GM19463 (cell line): ENCODE measurements around the gene RABGAP1L.
A peak's percentile ranks its signal among the peaks of the same experiment; 100 is the strongest.
"Not testable (repeated sequence)": the region's sequence is repeated elsewhere in the genome, so short reads cannot be mapped to it uniquely, and the experiment has no call there.

Experiments used
- ATAC-seq: cut with Tn5 transposase; IDR thresholded peaks from one replicate; pipeline ENCODE4 v1.9.1; 2021; ENCODE audit warnings: mild to moderate bottlenecking, moderate library complexity; ENCODE audit not compliant: unreplicated experiment

The RABGAP1L gene

DNA sequence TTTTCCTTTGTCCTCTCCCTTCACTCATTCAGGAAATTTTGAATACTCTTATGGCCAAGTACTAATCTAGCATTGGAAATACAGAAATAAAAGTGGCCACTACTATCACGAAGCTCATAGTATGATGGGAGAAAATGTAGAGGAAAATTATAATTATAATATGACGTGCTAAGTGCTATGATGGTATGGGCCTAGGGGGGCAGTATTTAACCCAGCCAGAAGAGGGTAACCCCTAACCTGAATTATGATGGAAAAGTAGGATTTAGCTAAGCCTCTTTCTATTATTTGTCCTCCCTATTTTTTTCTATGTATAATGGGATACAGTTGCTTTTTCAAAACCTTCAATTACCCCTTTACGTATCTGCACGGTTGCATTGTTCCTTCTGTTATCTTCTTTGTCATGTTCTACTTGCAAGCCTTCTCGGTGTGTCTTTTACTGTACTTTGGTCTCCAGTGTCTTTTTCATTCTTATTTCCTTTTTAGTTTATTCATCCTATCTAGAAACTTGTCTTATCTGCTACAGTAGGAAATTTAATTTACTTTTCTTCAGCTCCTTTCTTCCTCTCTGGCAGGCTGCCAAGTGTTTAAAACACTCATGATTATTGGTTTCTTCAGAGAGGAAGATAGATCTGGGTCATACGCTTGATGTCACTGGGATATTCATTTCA is 199.6 kb downstream of the RABGAP1L start:
- no peak for ATAC-seq

GRCh38 chr1:174359454-174359805 is 200.1 kb downstream of the RABGAP1L start:
- no peak for ATAC-seq

GRCh38 chr1:174364996-174365736 is 205.8 kb downstream of the RABGAP1L start:
- ATAC-seq, result no peak

DNA sequence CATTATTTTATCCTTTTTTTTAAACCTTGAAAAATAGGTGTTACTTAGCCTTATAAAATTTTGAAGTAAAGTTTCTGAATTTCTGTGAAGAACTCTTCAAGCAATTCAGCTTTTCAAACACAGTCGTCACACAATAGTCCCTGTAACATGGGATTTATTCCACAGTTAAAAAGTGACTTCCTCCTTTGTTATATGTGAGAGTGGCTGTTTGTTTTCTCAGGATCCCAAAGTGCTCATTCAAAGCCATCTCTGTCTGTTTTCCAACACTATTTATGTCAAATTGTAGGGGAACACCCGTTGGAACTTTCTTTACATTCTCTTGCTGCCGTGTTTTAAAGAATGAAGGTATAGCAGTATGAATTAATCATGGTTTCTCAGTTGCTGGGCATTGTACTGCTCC is 207.6 kb downstream of the RABGAP1L start:
- ATAC-seq, result no peak

- no peak for ATAC-seq
Observed at GRCh38 chr1:174367892-174368291, 208.6 kb downstream of the RABGAP1L start.

- no peak for ATAC-seq
Observed at GRCh38 chr1:174376030-174376429, 216.7 kb downstream of the RABGAP1L start.

- no peak for ATAC-seq
Observed at GRCh38 chr1:174391716-174392115, 232.4 kb downstream of the RABGAP1L start.

- ATAC-seq, result no peak
Observed at GRCh38 chr1:174393885-174394284, 234.6 kb downstream of the RABGAP1L start.

GRCh38 chr1:174397261-174397660 is 237.9 kb downstream of the RABGAP1L start:
- no peak for ATAC-seq

DNA sequence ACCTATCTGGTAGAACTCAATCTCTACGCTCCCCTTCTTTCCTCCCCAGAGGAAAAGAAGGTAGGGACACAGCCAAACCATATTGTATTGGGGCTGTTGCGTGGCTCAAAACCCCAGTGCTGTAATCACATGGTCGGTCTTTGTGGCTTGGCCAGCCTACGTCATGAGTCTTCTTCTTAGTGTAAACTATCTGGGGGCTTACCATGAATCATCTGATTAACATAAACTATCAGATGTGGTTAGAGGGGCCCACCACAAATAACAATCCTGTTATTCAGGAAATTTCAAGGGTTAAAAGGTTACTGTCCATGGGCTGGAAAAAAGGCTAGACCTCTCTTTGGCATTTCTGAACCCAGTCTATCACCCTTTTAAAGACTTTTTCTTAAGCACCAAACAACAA is 238.9 kb downstream of the RABGAP1L start:
- ATAC-seq, result peak; percentile 71

DNA sequence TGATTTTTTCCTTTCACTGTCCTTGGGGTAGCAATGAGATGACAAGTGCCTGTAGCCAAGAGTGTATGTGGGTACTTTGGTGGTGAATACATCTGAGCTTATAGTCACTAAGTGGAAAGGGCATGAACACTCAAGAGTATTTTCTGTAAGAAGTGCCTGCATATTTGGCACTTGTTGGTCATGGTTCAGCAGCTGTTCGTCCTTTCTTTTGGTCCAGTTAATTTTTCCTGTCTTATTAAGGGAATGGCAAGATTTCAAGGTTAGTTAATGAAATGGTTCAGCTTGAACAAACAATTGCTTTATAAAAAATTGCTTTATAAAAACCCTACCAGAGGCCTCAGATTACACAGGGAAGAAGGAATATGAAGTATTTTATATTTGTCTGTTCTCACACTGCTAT is 239.9 kb downstream of the RABGAP1L start:
- no peak for ATAC-seq

- no peak for ATAC-seq
Observed at GRCh38 chr1:174401075-174401474, 241.8 kb downstream of the RABGAP1L start.

DNA sequence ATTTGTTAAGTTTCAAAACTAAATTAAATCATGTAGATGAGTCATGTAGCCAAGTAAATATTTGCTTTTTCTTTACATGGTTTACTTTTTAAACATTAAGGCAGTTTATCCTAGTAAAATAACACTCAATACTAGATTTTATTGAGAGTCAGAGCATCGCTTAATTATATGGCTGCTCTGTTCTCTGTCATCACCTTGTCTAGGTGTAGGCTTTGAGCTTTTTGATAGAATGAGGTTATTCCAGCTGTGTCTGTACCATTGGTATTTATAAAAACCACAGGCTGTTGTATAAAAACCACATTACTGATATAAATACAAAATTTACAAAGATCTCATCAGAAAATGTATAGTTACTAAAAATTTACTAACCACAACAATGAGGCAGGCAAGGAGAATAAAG is 245.9 kb downstream of the RABGAP1L start:
- no peak for ATAC-seq

DNA sequence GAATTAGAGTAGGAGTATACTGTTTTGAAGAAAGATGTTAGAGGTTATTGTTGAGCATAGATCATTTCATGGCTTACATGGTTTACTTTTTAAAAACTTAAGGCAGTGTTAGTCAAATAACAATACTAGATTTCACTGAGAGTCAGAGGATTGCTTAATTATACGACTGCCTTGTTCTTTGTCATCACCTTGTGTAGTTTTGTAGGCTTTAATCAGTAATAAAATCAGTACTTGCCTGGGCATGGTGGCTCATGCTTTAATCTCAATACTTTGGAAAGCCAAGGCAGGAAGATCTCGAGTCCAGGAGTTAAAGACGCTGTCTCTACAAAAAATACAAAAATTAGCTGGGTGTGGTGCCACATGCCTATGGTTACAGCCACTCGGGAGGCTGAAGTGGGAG is 247.1 kb downstream of the RABGAP1L start:
- no peak for ATAC-seq

- ATAC-seq, result no peak
Observed at GRCh38 chr1:174407665-174408064, 248.3 kb downstream of the RABGAP1L start.

GRCh38 chr1:174408146-174408545 is 248.8 kb downstream of the RABGAP1L start:
- ATAC-seq, result no peak

DNA sequence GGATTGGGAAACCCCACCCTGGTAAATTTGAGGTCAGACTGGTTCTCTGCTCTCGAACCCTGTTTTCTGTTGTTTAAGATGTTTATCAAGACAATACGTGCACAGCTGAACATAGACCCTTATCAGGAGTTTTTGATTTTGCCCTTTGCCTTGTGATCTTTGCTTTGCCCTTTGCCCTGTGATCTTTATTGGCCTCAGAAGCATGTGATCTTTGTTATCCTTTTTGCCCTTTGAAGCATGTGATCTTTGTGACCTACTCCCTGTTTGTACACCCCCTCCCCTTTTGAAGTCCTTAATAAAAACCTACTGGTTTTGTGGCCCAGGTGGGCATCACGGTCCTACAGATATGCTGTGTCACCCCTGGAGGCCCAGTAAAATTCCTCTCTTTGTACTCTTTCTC is 250.5 kb downstream of the RABGAP1L start:
- ATAC-seq, result not testable (repeated sequence)

DNA sequence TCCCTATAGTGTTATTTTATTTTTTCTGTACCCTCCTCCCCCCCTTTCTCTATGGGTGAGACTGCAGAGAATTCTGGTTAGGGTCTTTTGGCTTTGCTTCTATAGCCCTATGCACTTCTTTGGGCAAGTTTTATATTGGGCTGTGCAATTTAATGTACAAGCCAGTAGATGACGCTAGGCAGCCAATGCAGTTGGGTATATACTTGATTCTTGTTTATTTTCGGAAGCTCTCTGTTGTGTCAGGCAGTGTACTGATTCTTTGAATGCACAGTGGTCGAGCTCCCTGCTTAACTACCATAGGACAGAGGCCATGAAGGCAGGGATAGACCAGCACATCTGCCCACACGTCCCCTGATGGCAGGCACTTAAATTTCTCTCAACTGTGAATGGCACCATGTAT is 254.3 kb downstream of the RABGAP1L start:
- ATAC-seq, result no peak

DNA sequence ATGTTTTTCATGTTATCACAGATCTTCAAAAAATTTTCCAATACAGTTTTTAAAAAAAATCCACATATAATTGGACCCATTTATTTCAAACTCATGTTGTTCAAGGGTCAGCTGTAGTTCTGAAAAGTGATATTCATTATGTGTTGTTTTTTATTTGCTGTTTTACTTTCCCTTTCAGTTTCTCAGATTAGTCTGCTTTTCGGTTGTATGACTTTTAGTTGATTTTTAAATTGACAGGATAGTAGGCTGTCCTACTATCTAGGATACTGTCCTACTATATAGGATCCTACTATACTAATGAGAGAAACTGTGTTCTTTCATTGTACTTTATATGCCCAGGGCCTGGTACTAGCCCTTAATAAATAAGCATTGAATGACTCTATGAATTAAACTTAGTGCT is 254.9 kb downstream of the RABGAP1L start:
- ATAC-seq, result no peak

- ATAC-seq, result no peak
Observed at GRCh38 chr1:174415506-174415905, 256.2 kb downstream of the RABGAP1L start.

DNA sequence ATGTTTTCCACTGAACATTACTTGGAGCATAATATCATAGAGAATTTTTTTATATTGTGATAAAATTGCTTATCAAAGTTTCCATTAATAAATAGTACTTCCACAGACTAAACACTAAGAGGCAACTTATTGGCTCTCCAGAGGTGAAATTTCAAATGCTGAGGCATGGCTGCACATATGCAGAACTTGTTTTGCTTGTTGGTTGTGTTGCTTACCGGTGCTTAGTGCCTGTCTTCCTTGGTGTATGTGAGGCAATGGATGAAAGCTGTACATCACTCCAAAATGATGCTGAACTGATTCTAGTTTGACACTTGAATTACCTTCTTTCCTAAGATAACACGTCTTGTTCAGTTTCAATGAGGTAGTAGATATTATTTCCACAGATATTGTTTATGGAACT is 258.6 kb downstream of the RABGAP1L start:
- no peak for ATAC-seq

GRCh38 chr1:174425121-174425520 is 265.8 kb downstream of the RABGAP1L start:
- no peak for ATAC-seq

DNA sequence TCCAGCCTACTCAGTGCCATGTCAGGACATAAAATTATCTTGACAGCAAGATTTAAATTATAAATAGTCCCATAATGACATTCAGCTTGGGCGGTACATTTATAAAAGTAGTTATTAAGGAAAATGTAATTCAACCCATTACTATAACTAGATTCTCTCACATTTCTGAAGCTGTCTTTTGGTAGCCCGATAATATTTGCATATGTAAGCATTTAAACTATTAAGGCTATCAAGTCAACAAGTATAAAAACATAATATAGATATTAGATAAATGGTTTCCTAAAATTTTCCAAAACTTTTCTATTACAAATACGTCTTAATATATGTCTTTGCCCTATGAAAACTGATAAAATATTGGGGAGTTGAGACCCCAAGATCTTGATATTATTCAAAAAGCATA is 266.8 kb downstream of the RABGAP1L start:
- no peak for ATAC-seq
